ENCODE data around the gene STK16. TPM values are rescaled to one million over a fixed set of nuclear protein-coding genes. Genes with fewer than 3 reads are reported as not detected.

The STK16 gene
- total RNA-seq, 4 donors from 2014 or later, result 4.4 to 19.3 (median 14.2) TPM

- peaks cover 3 to 48% of the 10 kb centered on the region in 2 donors for H3K36me3 ChIP-seq
- ATAC-seq, result no peak
- DNase-seq, result no peak
- TF ChIP-seq POLR2A (IDR thresholded peaks at IDR 0.05), result no peak
- TF ChIP-seq, protein P1, sequence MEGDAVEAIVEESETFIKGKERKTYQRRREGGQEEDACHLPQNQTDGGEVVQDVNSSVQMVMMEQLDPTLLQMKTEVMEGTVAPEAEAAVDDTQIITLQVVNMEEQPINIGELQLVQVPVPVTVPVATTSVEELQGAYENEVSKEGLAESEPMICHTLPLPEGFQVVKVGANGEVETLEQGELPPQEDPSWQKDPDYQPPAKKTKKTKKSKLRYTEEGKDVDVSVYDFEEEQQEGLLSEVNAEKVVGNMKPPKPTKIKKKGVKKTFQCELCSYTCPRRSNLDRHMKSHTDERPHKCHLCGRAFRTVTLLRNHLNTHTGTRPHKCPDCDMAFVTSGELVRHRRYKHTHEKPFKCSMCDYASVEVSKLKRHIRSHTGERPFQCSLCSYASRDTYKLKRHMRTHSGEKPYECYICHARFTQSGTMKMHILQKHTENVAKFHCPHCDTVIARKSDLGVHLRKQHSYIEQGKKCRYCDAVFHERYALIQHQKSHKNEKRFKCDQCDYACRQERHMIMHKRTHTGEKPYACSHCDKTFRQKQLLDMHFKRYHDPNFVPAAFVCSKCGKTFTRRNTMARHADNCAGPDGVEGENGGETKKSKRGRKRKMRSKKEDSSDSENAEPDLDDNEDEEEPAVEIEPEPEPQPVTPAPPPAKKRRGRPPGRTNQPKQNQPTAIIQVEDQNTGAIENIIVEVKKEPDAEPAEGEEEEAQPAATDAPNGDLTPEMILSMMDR (IDR thresholded peaks at IDR 0.05 in 4 of 5, conservative IDR thresholded peaks at IDR 0.05 in 1 of 5), result no peak
- H3K27me3 ChIP-seq, result no peaks in the 10 kb centered on the region
- H3K27ac ChIP-seq, result peak overlapping the region in 1 of 4 donors; percentile 33
- in situ Hi-C loops (cut with MboI; ENCODE audit: low sequenced_read_pairs in 4 of 4), result loop anchor here in 2 of 4 donors (25.0 kb wide), 2 partner anchors 120 to 255 kb away; partner anchors contain the start of genes CHPF (in 1 of the 2), NHEJ1 (in 1 of the 2), SLC23A3 (in 1 of the 2) and TMEM198 (in 1 of the 2)
- H3K4me1 ChIP-seq, result peaks cover 19% of the 10 kb centered on the region in 2 donors
- H3K9me3 ChIP-seq, result no peaks in the 10 kb centered on the region
- intact Hi-C loops (cut with DNase I; ENCODE audit: low total_unique reads), result no loop called here
- H3K4me3 ChIP-seq, result no peak overlapping the region
These were observed 37.1 kb downstream of the STK16 start for GRCh38 chr2:219282375-219282774.

DNA sequence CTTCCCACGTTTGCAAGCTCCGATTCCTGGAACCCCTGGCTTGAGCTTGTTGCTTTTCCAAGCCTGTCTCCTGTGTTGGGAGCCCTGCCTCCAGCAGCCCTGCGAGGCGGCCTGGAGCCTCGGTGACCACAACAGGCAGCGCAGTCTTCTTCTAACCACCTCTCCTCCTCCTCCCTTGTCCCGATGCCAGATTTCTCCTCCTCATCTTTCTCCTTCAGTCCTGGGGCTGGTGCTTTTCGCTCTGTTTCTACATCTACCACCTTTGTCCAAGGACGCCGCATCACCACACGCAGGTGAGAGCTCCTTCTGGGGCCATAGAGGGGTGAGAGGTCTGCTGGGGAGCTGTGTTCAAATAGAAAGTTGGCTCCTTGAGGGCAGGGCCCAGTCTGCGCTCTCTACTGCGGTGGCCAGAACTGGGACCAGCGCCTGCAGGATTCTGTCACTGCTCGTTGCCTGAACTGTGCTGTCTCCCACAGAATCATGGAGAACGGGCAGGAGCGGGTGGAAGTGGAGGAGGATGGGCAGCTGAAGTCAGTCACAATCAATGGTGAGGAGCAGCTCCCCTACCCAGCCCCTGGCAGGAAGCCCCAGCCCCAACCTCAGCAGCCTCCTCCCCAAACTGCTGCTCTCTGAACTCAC, 37.8 kb downstream of the STK16 start:
- DNase-seq (no peak), ATAC-seq (no peak)
- Histone ChIP-seq H3K36me3 (peaks cover 3 to 48% of the 10 kb centered on the region in 2 donors), H3K27ac (no peak overlapping the region), H3K4me1 (peaks cover 15 to 16% of the 10 kb centered on the region in 2 donors), H3K4me3 (no peak overlapping the region), H3K27me3 (no peaks in the 10 kb centered on the region), H3K9me3 (no peaks in the 10 kb centered on the region)
- intact Hi-C loops (cut with DNase I; ENCODE audit: low total_unique reads), result no loop called here
- TF ChIP-seq POLR2A (IDR thresholded peaks at IDR 0.05), result no peak
- TF ChIP-seq, protein P1 (IDR thresholded peaks at IDR 0.05 in 4 of 5, conservative IDR thresholded peaks at IDR 0.05 in 1 of 5), result no peak
- in situ Hi-C loops (cut with MboI; ENCODE audit: low sequenced_read_pairs in 4 of 4), result loop anchor here in 2 of 4 donors (25.0 kb wide), 2 partner anchors 121 to 254 kb away; partner anchors contain the start of genes CHPF (in 1 of the 2), NHEJ1 (in 1 of the 2), SLC23A3 (in 1 of the 2) and TMEM198 (in 1 of the 2)

DNA sequence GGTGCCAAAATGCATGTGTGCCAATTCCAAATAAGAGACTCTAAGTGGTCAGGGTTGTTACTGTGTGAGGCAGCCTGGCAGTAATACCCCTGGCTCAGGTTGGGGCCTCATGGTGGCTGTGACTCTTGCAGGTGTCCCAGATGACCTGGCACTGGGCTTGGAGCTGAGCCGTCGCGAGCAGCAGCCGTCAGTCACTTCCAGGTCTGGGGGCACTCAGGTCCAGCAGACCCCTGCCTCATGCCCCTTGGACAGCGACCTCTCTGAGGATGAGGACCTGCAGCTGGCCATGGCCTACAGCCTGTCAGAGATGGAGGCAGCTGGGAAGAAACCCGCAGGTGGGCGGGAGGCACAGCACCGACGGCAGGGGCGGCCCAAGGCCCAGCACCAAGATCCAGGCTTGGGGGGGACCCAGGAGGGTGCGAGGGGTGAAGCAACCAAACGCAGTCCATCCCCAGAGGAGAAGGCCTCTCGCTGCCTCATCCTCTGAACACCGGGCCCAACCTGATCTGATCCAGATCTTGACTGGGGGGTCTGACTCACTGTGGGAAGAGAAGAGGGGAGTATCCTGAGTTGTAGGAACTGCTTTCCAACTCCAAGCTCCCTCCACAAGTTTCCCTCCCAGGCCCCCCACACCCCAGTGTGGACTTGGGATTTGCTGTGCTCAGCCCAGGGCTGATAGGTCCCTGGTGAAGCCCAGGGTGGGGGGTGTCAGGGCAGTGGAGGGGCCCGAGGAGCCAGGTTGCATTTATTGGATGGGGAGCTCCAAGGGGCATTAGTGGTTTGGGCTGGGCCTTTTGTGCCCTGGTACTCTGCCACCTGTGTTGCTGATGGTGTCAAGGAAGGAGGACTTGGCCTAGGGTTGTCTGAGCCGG, 39.5 kb downstream of the STK16 start:
- Histone ChIP-seq H3K36me3 (peaks cover 3 to 48% of the 10 kb centered on the region in 2 donors), H3K27ac (no peak overlapping the region), H3K27me3 (no peaks in the 10 kb centered on the region), H3K4me3 (no peak overlapping the region), H3K4me1 (peaks cover 7% of the 10 kb centered on the region in 2 donors), H3K9me3 (no peaks in the 10 kb centered on the region)
- in situ Hi-C loops (cut with MboI; ENCODE audit: low sequenced_read_pairs in 4 of 4), result loop anchor here in 2 of 4 donors (25.0 kb wide), 2 partner anchors 122 to 253 kb away; partner anchors contain the start of genes CHPF (in 1 of the 2), NHEJ1 (in 1 of the 2), SLC23A3 (in 1 of the 2) and TMEM198 (in 1 of the 2)
- no peak for ATAC-seq
- intact Hi-C loops (cut with DNase I; ENCODE audit: low total_unique reads), result no loop called here
- TF ChIP-seq POLR2A (IDR thresholded peaks at IDR 0.05), result no peak
- TF ChIP-seq, protein P1 (IDR thresholded peaks at IDR 0.05 in 4 of 5, conservative IDR thresholded peaks at IDR 0.05 in 1 of 5), result no peak
- no peak for DNase-seq

DNA sequence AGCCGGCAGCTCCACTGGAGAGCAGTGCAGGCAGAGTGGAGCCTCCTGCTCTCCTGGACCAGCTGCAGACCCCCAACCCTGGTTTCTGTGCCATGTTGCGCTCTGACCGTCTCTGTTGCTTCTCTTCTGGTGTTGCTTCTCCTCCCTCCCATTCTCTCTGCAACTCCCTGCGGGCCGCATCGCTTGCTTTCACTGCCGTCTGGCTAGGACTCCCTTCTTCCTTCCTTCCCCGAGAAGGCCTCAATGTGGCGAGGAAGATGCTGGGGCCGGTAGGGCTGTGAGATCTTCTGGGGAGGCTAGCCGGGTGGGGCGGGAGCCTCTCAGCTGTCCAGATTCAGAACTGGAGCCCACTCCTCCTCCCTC, 40.1 kb downstream of the STK16 start:
- H3K27ac ChIP-seq, result peak overlapping the region in 1 of 4 donors; percentile 29
- no peak overlapping the region for H3K4me3 ChIP-seq
- DNase-seq (no peak), ATAC-seq (no peak)
- no peaks in the 10 kb centered on the region for H3K9me3 ChIP-seq
- H3K27me3 ChIP-seq, result no peaks in the 10 kb centered on the region
- intact Hi-C loops (cut with DNase I; ENCODE audit: low total_unique reads), result no loop called here
- peaks cover 3 to 48% of the 10 kb centered on the region in 2 donors for H3K36me3 ChIP-seq
- in situ Hi-C loops (cut with MboI; ENCODE audit: low sequenced_read_pairs in 4 of 4), result loop anchor here in 2 of 4 donors (25.0 kb wide), 2 partner anchors 123 to 252 kb away; partner anchors contain the start of genes CHPF (in 1 of the 2), NHEJ1 (in 1 of the 2), SLC23A3 (in 1 of the 2) and TMEM198 (in 1 of the 2)
- TF ChIP-seq, protein P1 (IDR thresholded peaks at IDR 0.05 in 4 of 5, conservative IDR thresholded peaks at IDR 0.05 in 1 of 5), result no peak
- no peak for TF ChIP-seq POLR2A (IDR thresholded peaks at IDR 0.05)
- peaks cover under 1 to 1% of the 10 kb centered on the region in 2 donors for H3K4me1 ChIP-seq
